B cell (primary cell): ENCODE measurements around the gene PPT2.

Experiments used
- EZH2 ChIP-seq: IDR thresholded peaks from 2 replicates; pipeline ENCODE4 v1.6.1; 2012; ENCODE audit warnings: borderline replicate concordance, low read depth, mild to moderate bottlenecking, moderate library complexity, low read length; ENCODE audit not compliant: insufficient read depth, poor library complexity, severe bottlenecking
- TF ChIP-seq, protein P1 (sequence below): fragments of 200-600 bp; IDR thresholded peaks from one replicate; pipeline ENCODE4 v1.8.0; 2022; ENCODE audit warnings: antibody characterized with exemption, mild to moderate bottlenecking

DNA sequence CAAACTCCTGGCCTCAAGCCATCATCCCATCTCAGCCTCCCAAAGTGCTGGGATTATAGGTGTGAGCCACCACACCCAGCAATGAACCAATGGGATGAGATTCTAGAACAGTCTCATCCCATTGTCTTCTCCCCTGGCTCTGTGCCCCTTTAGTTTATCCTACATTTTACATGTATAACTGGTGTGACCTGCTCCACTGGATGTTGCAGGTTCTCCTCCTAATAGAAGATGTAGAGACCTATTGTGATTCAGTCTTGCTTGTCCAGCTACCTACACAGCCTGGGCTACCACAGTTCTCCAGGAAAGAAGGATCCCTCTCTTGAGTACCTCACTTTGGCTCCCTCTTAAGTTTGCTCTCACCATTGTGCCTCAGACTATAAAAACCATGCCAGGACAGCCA is 21.8 kb upstream of the PPT2 start:
- TF ChIP-seq, protein P1, sequence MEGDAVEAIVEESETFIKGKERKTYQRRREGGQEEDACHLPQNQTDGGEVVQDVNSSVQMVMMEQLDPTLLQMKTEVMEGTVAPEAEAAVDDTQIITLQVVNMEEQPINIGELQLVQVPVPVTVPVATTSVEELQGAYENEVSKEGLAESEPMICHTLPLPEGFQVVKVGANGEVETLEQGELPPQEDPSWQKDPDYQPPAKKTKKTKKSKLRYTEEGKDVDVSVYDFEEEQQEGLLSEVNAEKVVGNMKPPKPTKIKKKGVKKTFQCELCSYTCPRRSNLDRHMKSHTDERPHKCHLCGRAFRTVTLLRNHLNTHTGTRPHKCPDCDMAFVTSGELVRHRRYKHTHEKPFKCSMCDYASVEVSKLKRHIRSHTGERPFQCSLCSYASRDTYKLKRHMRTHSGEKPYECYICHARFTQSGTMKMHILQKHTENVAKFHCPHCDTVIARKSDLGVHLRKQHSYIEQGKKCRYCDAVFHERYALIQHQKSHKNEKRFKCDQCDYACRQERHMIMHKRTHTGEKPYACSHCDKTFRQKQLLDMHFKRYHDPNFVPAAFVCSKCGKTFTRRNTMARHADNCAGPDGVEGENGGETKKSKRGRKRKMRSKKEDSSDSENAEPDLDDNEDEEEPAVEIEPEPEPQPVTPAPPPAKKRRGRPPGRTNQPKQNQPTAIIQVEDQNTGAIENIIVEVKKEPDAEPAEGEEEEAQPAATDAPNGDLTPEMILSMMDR, result no peak
- no peak for TF ChIP-seq EZH2
